Measurements from ENCODE around the gene PPTC7. TPM values are rescaled to one million over a fixed set of nuclear protein-coding genes. Genes with fewer than 3 reads are reported as not detected.
"Not testable (repeated sequence)": the region's sequence is repeated elsewhere in the genome, so short reads cannot be mapped to it uniquely, and the experiment has no call there.

PPTC7 gene
- total RNA-seq, 4 donors from 2014 or later: 14.8 to 30.5 (median 19.2) TPM

- Histone ChIP-seq H3K4me1 (peaks cover 29 to 86% (median 65%) of the 10 kb centered on the region in 3 donors), H3K4me3 (peak overlapping the region in 1 of 4 donors; percentile 42), H3K27me3 (no peaks in the 10 kb centered on the region), H3K27ac (peak overlapping the region; percentile 84 to 95 (median 91)), H3K9me3 (no peaks in the 10 kb centered on the region), H3K36me3 (no peaks in the 10 kb centered on the region)
- no peak for TF ChIP-seq POLR2A (IDR thresholded peaks at IDR 0.05)
- TF ChIP-seq CTCF (IDR thresholded peaks at IDR 0.05): no peak
- 43 to 51% methylated on average over 13 of the region's 13 CpGs for WGBS, 2 donors
- intact Hi-C loops (cut with DNase I): no loop called here
- DNase-seq: no peak
Measured at GRCh38 chr12:110578694-110579534, 4.2 kb downstream of the PPTC7 start.

GRCh38 chr12:110577864-110578693 is 5.0 kb downstream of the PPTC7 start:
- WGBS, 2 donors: 10 to 11% methylated on average over 8 of the region's 8 CpGs
- no peak for TF ChIP-seq POLR2A (IDR thresholded peaks at IDR 0.05)
- TF ChIP-seq CTCF (IDR thresholded peaks at IDR 0.05): no peak
- DNase-seq: no peak
- H3K36me3 ChIP-seq: no peaks in the 10 kb centered on the region
- H3K9me3 ChIP-seq: no peaks in the 10 kb centered on the region
- H3K27ac ChIP-seq: peak overlapping the region; percentile 84 to 95 (median 91)
- peak overlapping the region in 2 of 4 donors; percentile 14 to 42 for H3K4me3 ChIP-seq
- intact Hi-C loops (cut with DNase I): no loop called here
- no peaks in the 10 kb centered on the region for H3K27me3 ChIP-seq
- H3K4me1 ChIP-seq: peaks cover 32 to 84% (median 60%) of the 10 kb centered on the region in 3 donors

GRCh38 chr12:110576504-110576903 is 6.6 kb downstream of the PPTC7 start:
- Histone ChIP-seq H3K27me3 (no peaks in the 10 kb centered on the region), H3K4me3 (no peak overlapping the region), H3K27ac (peak overlapping the region; percentile 53 to 95 (median 88)), H3K9me3 (peaks cover 0 to 8% (median 0%) of the 10 kb centered on the region in 3 donors), H3K4me1 (peaks cover 32 to 78% (median 60%) of the 10 kb centered on the region in 3 donors), H3K36me3 (no peaks in the 10 kb centered on the region)
- intact Hi-C loops (cut with DNase I): no loop called here
- TF ChIP-seq POLR2A (IDR thresholded peaks at IDR 0.05) (no peak), CTCF (IDR thresholded peaks at IDR 0.05) (no peak)
- no peak for DNase-seq
- 88 to 95% methylated on average over 2 of the region's 2 CpGs for WGBS, 2 donors

- intact Hi-C loops (cut with DNase I): no loop called here
- no peaks in the 10 kb centered on the region for H3K36me3 ChIP-seq
- peaks cover 20 to 67% (median 50%) of the 10 kb centered on the region in 3 donors for H3K4me1 ChIP-seq
- H3K4me3 ChIP-seq: no peak overlapping the region
- TF ChIP-seq POLR2A (IDR thresholded peaks at IDR 0.05) (no peak), CTCF (IDR thresholded peaks at IDR 0.05) (no peak)
- no peak for DNase-seq
- H3K27me3 ChIP-seq: no peaks in the 10 kb centered on the region
- WGBS, 2 donors: 19 to 53% methylated on average over 1 of the region's 1 CpG
- H3K9me3 ChIP-seq: peaks cover 0 to 14% (median 0%) of the 10 kb centered on the region in 3 donors
- peak overlapping the region in 2 of 4 donors; percentile 45 to 95 for H3K27ac ChIP-seq
Measured at GRCh38 chr12:110575326-110575725, 7.8 kb downstream of the PPTC7 start.

- peaks cover 0 to 14% (median 0%) of the 10 kb centered on the region in 3 donors for H3K9me3 ChIP-seq
- peaks cover 18 to 61% (median 45%) of the 10 kb centered on the region in 3 donors for H3K4me1 ChIP-seq
- H3K27me3 ChIP-seq; H3K4me3 ChIP-seq; DNase-seq; intact Hi-C loops (cut with DNase I); H3K36me3 ChIP-seq: not testable (repeated sequence)
- 81 to 91% methylated on average over 8 to 10 of the region's 10 CpGs for WGBS, 2 donors
- H3K27ac ChIP-seq: peak overlapping the region in 1 of 4 donors; percentile 45
Measured at GRCh38 chr12:110574717-110575230, 8.3 kb downstream of the PPTC7 start.
